IMR-90 (cell line): ENCODE data around the gene GNAS.

Experiments
- CEBPB ChIP-seq: IDR thresholded peaks from 2 replicates; pipeline ENCODE4 v1.6.1; 2012; ENCODE audit warnings: low read depth, low read length, improper control_type of control experiment
- CHD1 ChIP-seq: IDR thresholded peaks from 2 replicates; pipeline ENCODE4 v1.6.1; 2012; ENCODE audit warnings: low read depth, low read length, improper control_type of control experiment
- NFE2L2 ChIP-seq: fragments of 150-350 bp; IDR thresholded peaks from 2 replicates; pipeline ENCODE4 v1.6.1; 2016; ENCODE audit warnings: low read depth, mild to moderate bottlenecking, low read length
- POLR2A ChIP-seq: IDR thresholded peaks from 2 replicates; pipeline ENCODE4 v1.6.1; 2012; ENCODE audit warnings: mild to moderate bottlenecking, low read depth, low read length
- RAD21 ChIP-seq: IDR thresholded peaks from 2 replicates; pipeline ENCODE4 v1.6.1; 2012; ENCODE audit warnings: low read length, improper control_type of control experiment
- SMC3 ChIP-seq: fragments of 150-350 bp; IDR thresholded peaks from 2 replicates; pipeline ENCODE4 v1.6.1; 2016; ENCODE audit warnings: low read depth, mild to moderate bottlenecking, antibody characterized with exemption, low read length, moderate library complexity
- TF ChIP-seq, protein P1 (sequence below): conservative IDR thresholded peaks from 2 replicates; pipeline ENCODE4 v1.5.1; 2012; ENCODE audit warnings: mild to moderate bottlenecking, low read depth, low read length, improper control_type of control experiment
- TF ChIP-seq, protein P2 (sequence below): fragments of 150-350 bp; IDR thresholded peaks from 2 replicates; pipeline ENCODE4 v1.6.1; 2017; ENCODE audit warnings: mild to moderate bottlenecking, antibody characterized with exemption, low read length, low read depth

DNA sequence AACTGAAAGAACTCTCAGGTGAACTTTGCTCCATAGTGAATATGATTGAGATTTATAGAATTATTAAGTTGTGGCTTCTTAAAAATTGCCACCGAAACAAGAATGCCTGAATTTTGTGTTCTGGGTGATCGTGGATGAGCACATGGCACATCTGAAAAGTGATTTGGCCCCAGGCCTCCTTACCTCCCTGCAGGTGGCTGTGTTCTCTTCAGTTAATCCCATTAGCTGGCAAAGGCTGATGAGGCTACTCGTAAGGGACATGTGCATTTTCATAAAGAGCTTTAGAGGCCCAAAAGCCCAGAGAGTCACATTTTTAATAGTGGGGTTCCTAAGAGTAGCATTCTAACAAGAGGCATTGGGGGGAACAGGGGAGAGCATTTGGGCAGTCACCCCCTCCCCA, 22.6 kb downstream of the GNAS start:
- TF ChIP-seq, protein P1, sequence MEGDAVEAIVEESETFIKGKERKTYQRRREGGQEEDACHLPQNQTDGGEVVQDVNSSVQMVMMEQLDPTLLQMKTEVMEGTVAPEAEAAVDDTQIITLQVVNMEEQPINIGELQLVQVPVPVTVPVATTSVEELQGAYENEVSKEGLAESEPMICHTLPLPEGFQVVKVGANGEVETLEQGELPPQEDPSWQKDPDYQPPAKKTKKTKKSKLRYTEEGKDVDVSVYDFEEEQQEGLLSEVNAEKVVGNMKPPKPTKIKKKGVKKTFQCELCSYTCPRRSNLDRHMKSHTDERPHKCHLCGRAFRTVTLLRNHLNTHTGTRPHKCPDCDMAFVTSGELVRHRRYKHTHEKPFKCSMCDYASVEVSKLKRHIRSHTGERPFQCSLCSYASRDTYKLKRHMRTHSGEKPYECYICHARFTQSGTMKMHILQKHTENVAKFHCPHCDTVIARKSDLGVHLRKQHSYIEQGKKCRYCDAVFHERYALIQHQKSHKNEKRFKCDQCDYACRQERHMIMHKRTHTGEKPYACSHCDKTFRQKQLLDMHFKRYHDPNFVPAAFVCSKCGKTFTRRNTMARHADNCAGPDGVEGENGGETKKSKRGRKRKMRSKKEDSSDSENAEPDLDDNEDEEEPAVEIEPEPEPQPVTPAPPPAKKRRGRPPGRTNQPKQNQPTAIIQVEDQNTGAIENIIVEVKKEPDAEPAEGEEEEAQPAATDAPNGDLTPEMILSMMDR, result no peak
- TF ChIP-seq CEBPB, result no peak
- TF ChIP-seq POLR2A, result no peak
- no peak for TF ChIP-seq RAD21
- no peak for TF ChIP-seq SMC3
- TF ChIP-seq CHD1, result no peak
- TF ChIP-seq NFE2L2, result no peak
- TF ChIP-seq, protein P2, sequence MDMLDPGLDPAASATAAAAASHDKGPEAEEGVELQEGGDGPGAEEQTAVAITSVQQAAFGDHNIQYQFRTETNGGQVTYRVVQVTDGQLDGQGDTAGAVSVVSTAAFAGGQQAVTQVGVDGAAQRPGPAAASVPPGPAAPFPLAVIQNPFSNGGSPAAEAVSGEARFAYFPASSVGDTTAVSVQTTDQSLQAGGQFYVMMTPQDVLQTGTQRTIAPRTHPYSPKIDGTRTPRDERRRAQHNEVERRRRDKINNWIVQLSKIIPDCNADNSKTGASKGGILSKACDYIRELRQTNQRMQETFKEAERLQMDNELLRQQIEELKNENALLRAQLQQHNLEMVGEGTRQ, result no peak
